B cell (primary cell): ENCODE data around the gene CEP290. TPM values are rescaled to one million over a fixed set of nuclear protein-coding genes. Genes with fewer than 3 reads are reported as not detected.

Source experiments
- ATAC-seq: fragments of 200-7000 bp; cut with Tn5 transposase; one replicate; pipeline ENCODE4 v1.10.0; 2021; ENCODE audit warnings: low read depth, mild to moderate bottlenecking, moderate number of reproducible peaks, moderate library complexity
- CTCF ChIA-PET: fragments of 350-600 bp; sonication (Branson Sonifier 250); formaldehyde crosslinking; loops from one replicate; lab custom pipeline; 2021; ENCODE audit warnings: antibody characterized with exemption, inconsistent platforms; lab: Charles Lee
- POLR2A ChIA-PET: fragments of 350-600 bp; sonication (Branson Sonifier 250); formaldehyde crosslinking; loops from one replicate; lab custom pipeline; 2021; ENCODE audit warnings: antibody characterized with exemption; lab: Charles Lee
- DNase-seq: peaks from one replicate; pipeline ENCODE4 v3.0.0; 2013
- H2AFZ ChIP-seq: 2 replicates; pipeline ENCODE4 v1.6.1; 2012; ENCODE audit warnings: mild to moderate bottlenecking, low read depth, low read length; ENCODE audit not compliant: insufficient read depth, poor library complexity, severe bottlenecking
- H3K27ac ChIP-seq, 2 donors: 1 replicate in 1 of 2; 2 replicates in 1 of 2; pipeline ENCODE4 v1.5.1; 2012 to 2013; ENCODE audit warnings: low read length in 2 of 2, mild to moderate bottlenecking in 2 of 2, moderate library complexity in 1 of 2
- H3K27me3 ChIP-seq, 4 experiments: fragments of 200-600 bp in 1 of 4; sonication (generic) in 1 of 4; replicated peaks in 1 of 4; 1 replicate in 2 of 4; 2 replicates in 2 of 4; pipeline versions ENCODE4 v1.6.1 to v1.7.0; 2013 to 2016; ENCODE audit warnings: low read length in 3 of 4, mild to moderate bottlenecking in 2 of 4, mixed read lengths in 1 of 4, moderate library complexity in 1 of 4; ENCODE audit not compliant: insufficient read depth in 4 of 4, control insufficient read depth in 3 of 4; ENCODE audit errors: control extremely low read depth in 1 of 4
- H3K36me3 ChIP-seq, 2 experiments: replicated peaks in 1 of 2; 1 replicate in 1 of 2; 2 replicates in 1 of 2; pipeline versions ENCODE4 v1.6.1 to v1.7.1; 2013; ENCODE audit warnings: low read length in 1 of 2; ENCODE audit not compliant: insufficient read depth in 2 of 2, control insufficient read depth in 1 of 2; ENCODE audit errors: control extremely low read depth in 1 of 2, extremely low read depth in 1 of 2
- H3K4me1 ChIP-seq, 2 donors: fragments of 200-600 bp in 1 of 2; sonication (generic) in 1 of 2; 1 replicate in 1 of 2; 2 replicates in 1 of 2; pipeline versions ENCODE4 v1.5.1 to v1.6.1; 2013 to 2017; ENCODE audit warnings: low read length in 2 of 2; ENCODE audit not compliant: control insufficient read depth in 2 of 2, insufficient read depth in 2 of 2
- H3K4me2 ChIP-seq: replicated peaks from 2 replicates; pipeline ENCODE3; 2012; ENCODE audit warnings: mild to moderate bottlenecking, low read depth, low read length; ENCODE audit not compliant: poor library complexity, severe bottlenecking
- H3K4me3 ChIP-seq, 5 experiments: fragments of 200-600 bp in 1 of 5; sonication (generic) in 1 of 5; 1 replicate in 3 of 5; 2 replicates in 2 of 5; pipeline versions ENCODE4 v1.5.1 to v1.7.0; 2011 to 2016; ENCODE audit warnings: low read length in 4 of 5, mild to moderate bottlenecking in 4 of 5, low read depth in 2 of 5, control low read depth in 1 of 5, moderate library complexity in 1 of 5; ENCODE audit not compliant: insufficient read depth in 1 of 5; ENCODE audit errors: control extremely low read depth in 1 of 5, extremely low read depth in 1 of 5
- H3K79me2 ChIP-seq: fragments of 200-600 bp; sonication (generic); one replicate; pipeline ENCODE4 v1.6.0; 2016; ENCODE audit warnings: low read length; ENCODE audit not compliant: control insufficient read depth, insufficient read depth
- H3K9ac ChIP-seq: fragments of 200-600 bp; sonication (generic); 2 replicates; pipeline ENCODE4 v1.6.1; 2017; ENCODE audit warnings: mild to moderate bottlenecking, low read length, moderate library complexity
- H3K9me3 ChIP-seq, 3 donors: one replicate each; pipeline versions ENCODE4 v1.6.1 to v1.7.1; 2013; ENCODE audit warnings: low read length in 2 of 3; ENCODE audit not compliant: control insufficient read depth in 2 of 3, insufficient read depth in 1 of 3; ENCODE audit errors: control extremely low read depth in 1 of 3
- H4K20me1 ChIP-seq: 2 replicates; pipeline ENCODE4 v1.6.0; 2012; ENCODE audit warnings: mild to moderate bottlenecking, low read length; ENCODE audit not compliant: insufficient read depth, control insufficient read depth, poor library complexity, severe bottlenecking
- H3K27ac Mint-ChIP-seq: one replicate; pipeline ENCODE4 v1.8.0; 2021; ENCODE audit warnings: mixed read lengths
- H3K27me3 Mint-ChIP-seq: one replicate; pipeline ENCODE4 v1.8.0; 2021; ENCODE audit warnings: mixed read lengths
- H3K4me1 Mint-ChIP-seq: one replicate; pipeline ENCODE4 v1.8.0; 2021; ENCODE audit warnings: mixed read lengths
- H3K4me3 Mint-ChIP-seq: one replicate; pipeline ENCODE4 v1.8.0; 2021; ENCODE audit warnings: mixed read lengths
- H3K9me3 Mint-ChIP-seq: one replicate; pipeline ENCODE4 v1.8.0; 2022; ENCODE audit warnings: mixed read lengths; ENCODE audit not compliant: insufficient read depth
- CTCF ChIP-seq: fragments of 200-600 bp; IDR thresholded peaks from one replicate; pipeline ENCODE4 v1.8.0; 2022; ENCODE audit warnings: antibody characterized with exemption, mild to moderate bottlenecking
- EZH2 ChIP-seq: IDR thresholded peaks from 2 replicates; pipeline ENCODE4 v1.6.1; 2012; ENCODE audit warnings: borderline replicate concordance, low read depth, mild to moderate bottlenecking, moderate library complexity, low read length; ENCODE audit not compliant: insufficient read depth, poor library complexity, severe bottlenecking
- WGBS: methylation state at CpG from one replicate; pipeline ENCODE4 v1.1.5; 2013; ENCODE audit warnings: missing lambda C conversion rate; ENCODE audit not compliant: insufficient coverage; 5-methylcytosine and 5-hydroxymethylcytosine counted together
- intact Hi-C: fragments of 100-400 bp; cut with micrococcal nuclease; formaldehyde crosslinking; loops from one replicate; pipeline ENCODE4 v1.10.0; 2022
- polyA plus RNA-seq: library from polyadenylated mRNA; depleted of rRNA; stranded (reverse); fragments of >200 nt; gene quantifications from 2 replicates; pipeline ENCODE4 v1.2.3, GENCODE V29; 2012
- total RNA-seq, 2 donors: library from RNA; stranded (reverse); fragments of 120-200 nt in 1 of 2; gene quantifications; 1 replicate in 1 of 2; 2 replicates in 1 of 2; pipeline versions ENCODE4 v1.2.3 to v1.2.4, GENCODE V29; 2013 to 2022

The CEP290 gene
- total and polyA plus RNA-seq, 2 donors (not counting 1 experiment from before 2014, with no cell fraction given) = 2.6 to 27.3 TPM

GRCh38 chr12:88036353-88036965 is 105.4 kb downstream of the CEP290 start:
- no peaks in the 10 kb centered on the region for H3K9me3 Mint-ChIP-seq
- Histone ChIP-seq H4K20me1 (peaks cover 3% of the 10 kb centered on the region), H3K27ac (no peak overlapping the region), H3K9ac (peak overlapping the region; percentile 87), H3K4me2 (peak overlapping the region; percentile 86), H3K4me1 (peaks cover 16 to 17% of the 10 kb centered on the region in 2 donors), H3K9me3 (no peaks in the 10 kb centered on the region), H3K79me2 (peaks cover 27% of the 10 kb centered on the region), H3K4me3 (peak overlapping the region in 4 of 5 experiments; percentile 86 to 93 (median 90)), H3K27me3 (no peaks in the 10 kb centered on the region), H3K36me3 (no peaks in the 10 kb centered on the region), H2AFZ (peak overlapping the region; percentile 89)
- no peak overlapping the region for H3K27ac Mint-ChIP-seq
- WGBS = 83% methylated on average over 1 of the region's 5 CpGs
- ATAC-seq = no peak
- ChIA-PET CTCF (no interaction called here), POLR2A (no interaction called here)
- no peaks in the 10 kb centered on the region for H3K27me3 Mint-ChIP-seq
- no peak for TF ChIP-seq EZH2
- TF ChIP-seq CTCF = no peak
- intact Hi-C loops = loop anchor here (5.0 kb wide), 2 partner anchors 1311 to 1491 kb away; partner anchors contain the start of gene POC1B
- H3K4me3 Mint-ChIP-seq = peak overlapping the region; percentile 99
- H3K4me1 Mint-ChIP-seq = peaks cover 30% of the 10 kb centered on the region
- DNase-seq = no peak

GRCh38 chr12:88035907-88036289 is 106.0 kb downstream of the CEP290 start:
- Mint-ChIP-seq H3K9me3 (no peaks in the 10 kb centered on the region), H3K4me1 (peaks cover 30% of the 10 kb centered on the region), H3K27me3 (no peaks in the 10 kb centered on the region), H3K4me3 (peak overlapping the region; percentile 99), H3K27ac (peak overlapping the region; percentile 56)
- H3K36me3 ChIP-seq = no peaks in the 10 kb centered on the region
- WGBS = no CpG with 5 or more reads among the region's 5 CpGs
- intact Hi-C loops = loop anchor here (1.0 to 5.0 kb wide), 3 partner anchors 106 to 1491 kb away; partner anchors contain the start of genes CEP290, POC1B and TMTC3
- DNase-seq (no peak), ATAC-seq (no peak)
- peak overlapping the region; percentile 86 for H3K4me2 ChIP-seq
- POLR2A ChIA-PET = interaction anchor here (1.6 kb wide), 1 partner anchor 106 kb away, joined by 3 read pairs; the partner anchor contains the start of gene CEP290
- peak overlapping the region; percentile 62 to 93 (median 90) for H3K4me3 ChIP-seq
- CTCF ChIA-PET = no interaction called here
- H2AFZ ChIP-seq = peak overlapping the region; percentile 89
- H3K27ac ChIP-seq = peak overlapping the region; percentile 47 to 74
- H3K9ac ChIP-seq = peak overlapping the region; percentile 87
- peaks cover 0 to 3% (median 0%) of the 10 kb centered on the region in 3 donors for H3K9me3 ChIP-seq
- H4K20me1 ChIP-seq = peaks cover 2% of the 10 kb centered on the region
- H3K4me1 ChIP-seq = peaks cover 16 to 17% of the 10 kb centered on the region in 2 donors
- H3K79me2 ChIP-seq = peaks cover 27% of the 10 kb centered on the region
- TF ChIP-seq CTCF (no peak), EZH2 (no peak)
- no peaks in the 10 kb centered on the region for H3K27me3 ChIP-seq
